CD4-positive, alpha-beta T cell treated with Interferon alpha-2 for 1 hour (primary cell): ENCODE results near the gene ARIH2.

Experiments
- DNase-seq, 2 donors: peaks; one replicate each; pipeline ENCODE4 v3.0.0-alpha.2; 2020 to 2022

ARIH2 gene

GRCh38 chr3:48929358-48930035, 10.9 kb downstream of the ARIH2 start:
- DNase-seq = no peak

DNA sequence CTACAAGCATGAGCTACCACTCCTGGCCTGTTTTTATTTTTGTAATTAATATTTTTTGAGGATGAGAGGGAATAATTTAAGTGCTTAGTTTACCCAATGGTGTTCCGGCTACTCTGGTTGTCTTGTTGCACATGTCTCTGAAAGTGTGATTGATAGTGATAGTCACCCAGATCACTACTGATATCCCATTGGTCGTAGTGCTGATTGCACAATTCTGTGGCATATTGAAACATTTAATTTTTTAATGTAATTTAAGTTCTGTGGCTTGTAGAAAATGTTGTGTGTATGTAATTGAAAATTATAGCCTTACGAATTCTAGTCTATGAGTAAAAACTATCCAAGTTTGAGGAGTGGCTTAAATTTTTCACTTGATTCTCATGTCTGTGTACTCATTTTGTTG, 11.9 kb downstream of the ARIH2 start:
- no peak for DNase-seq

DNA sequence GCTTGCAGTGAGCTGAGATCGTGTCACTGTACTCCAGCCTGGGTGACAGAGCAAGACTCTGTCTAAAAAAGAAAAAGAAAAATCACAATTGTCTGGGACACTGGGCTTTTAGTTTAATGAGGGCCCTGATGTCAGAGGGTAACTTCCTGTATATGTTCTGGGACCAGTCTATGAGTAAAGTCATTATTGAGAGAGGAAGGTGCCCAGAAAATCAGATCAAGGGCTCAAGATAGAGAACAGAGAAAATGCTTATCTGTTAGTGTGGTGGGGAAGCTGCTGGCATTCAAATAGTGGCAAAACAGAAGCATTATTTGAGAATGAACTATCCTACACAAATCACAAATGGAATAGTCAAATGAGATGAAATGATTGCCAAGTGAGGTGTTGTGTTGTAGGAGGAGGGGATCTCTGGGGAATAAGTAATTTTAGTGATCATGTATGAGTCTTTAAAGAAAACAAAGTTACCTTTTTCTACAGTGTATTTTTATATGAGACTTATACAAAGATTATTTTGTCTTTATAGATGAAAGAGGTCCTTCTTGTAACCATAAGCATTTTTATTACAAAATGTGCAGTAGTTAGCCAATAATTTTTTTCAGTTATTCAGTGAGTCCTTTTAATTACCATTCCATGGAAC, 13.4 kb downstream of the ARIH2 start:
- DNase-seq = no peak

GRCh38 chr3:48934333-48934991, 15.8 kb downstream of the ARIH2 start:
- no peak for DNase-seq

- DNase-seq = no peak
These were observed 16.9 kb downstream of the ARIH2 start for GRCh38 chr3:48935530-48935929.

DNA sequence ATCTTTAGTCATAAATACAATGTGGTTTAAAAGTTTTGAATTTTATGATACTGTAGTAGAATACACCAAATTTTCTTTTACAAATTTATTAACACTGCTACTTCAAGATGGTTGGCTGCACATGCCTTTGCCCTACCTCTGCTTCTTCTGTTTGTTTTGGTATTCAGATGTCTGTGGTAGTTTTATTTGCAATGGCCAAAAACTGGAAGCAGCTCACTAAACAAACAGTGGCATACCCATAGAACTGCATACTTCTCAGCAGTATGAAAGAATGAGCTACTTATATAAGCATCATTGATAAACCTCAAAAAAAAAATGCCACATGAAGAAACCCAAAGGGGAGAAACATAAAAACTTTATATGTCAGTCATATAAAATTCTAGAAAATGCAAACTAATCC, 19.5 kb downstream of the ARIH2 start:
- DNase-seq = no peak

DNA sequence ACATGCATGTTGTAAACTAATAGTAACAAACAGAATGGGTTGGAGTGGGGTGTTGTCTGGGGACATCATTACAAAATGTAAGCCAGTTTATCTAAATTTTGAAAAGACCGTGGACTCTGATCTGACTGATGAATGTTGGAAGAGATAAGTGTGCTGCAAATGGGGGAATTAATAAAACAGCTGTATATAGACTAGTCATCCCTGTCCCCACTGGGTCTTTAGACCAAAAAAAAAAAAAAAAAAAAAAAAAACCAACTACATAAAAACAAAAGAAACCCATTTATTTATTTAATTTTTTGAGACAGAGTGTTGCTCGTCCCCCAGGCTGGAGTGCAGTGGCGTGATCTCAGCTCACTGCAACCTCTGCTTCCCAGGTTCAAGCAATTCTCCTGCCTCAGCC, 20.0 kb downstream of the ARIH2 start:
- DNase-seq = no peak

GRCh38 chr3:48945432-48945831, 26.8 kb downstream of the ARIH2 start:
- DNase-seq = no peak

DNA sequence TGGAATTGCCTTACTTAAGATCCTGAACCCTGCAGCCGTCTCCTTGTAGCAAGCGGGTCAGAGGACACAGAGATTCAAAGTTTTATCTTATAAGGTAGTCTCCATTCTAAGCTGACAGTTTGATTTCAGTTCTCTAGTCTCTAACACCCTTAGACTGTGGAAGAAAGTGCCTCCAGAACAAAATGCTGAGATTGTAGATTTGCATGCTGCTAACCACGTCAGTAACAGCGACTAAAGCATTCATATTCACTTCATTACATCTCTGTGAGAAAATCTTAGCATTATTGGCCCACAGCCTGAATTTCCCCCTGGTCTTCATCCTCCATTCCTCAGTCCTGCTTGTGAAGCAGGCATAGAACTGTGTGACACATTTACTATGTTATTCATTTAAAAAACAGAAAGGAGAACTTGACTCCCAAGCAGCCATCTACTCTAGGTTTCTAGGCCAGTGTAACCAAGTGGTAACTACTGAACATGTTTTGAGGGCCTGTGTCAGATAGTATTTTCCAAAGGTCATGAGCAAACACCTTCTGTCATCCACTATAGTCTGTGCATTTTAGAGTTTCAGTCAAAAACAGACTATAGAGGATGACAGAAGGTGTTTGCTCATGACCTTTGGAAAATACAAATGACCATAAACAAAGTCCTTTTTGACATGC, 27.4 kb downstream of the ARIH2 start:
- DNase-seq = no peak

DNA sequence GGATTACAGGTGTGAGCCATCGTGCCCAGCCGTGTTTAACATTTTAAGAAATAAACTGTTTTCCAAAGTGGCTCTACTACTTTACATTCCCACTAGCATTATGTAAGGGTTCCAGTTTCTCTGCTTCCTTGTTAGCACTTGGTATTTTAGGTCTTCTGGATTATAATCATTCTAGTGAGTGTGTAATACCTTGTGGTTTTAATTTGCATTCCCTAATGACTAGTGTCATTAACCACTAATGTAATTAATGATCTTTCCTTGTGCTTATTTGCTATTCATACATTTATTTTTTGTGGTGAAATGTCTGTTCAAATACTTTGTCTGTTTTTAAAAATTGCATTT, 30.7 kb downstream of the ARIH2 start:
- DNase-seq = no peak

DNA sequence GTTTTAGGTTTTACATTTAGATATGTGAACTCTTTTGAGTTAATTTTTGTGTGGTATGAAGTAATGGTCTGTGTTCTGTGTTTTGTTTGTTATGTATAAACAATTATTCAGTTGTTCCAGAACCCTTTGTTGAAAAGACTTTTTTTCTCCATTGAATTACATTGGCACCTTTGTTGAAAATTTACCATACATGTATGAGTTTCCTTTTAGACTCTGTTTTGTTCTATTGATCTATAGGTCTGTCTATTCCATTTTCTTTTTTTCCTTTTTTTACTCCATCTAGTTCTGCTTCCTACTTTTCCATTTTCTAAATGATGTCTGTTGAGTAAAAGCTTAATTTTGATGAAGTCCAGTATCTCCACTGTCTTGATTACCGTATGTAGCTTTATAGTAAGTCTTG, 31.4 kb downstream of the ARIH2 start:
- DNase-seq = no peak

GRCh38 chr3:48951764-48952163, 33.1 kb downstream of the ARIH2 start:
- no peak for DNase-seq

DNA sequence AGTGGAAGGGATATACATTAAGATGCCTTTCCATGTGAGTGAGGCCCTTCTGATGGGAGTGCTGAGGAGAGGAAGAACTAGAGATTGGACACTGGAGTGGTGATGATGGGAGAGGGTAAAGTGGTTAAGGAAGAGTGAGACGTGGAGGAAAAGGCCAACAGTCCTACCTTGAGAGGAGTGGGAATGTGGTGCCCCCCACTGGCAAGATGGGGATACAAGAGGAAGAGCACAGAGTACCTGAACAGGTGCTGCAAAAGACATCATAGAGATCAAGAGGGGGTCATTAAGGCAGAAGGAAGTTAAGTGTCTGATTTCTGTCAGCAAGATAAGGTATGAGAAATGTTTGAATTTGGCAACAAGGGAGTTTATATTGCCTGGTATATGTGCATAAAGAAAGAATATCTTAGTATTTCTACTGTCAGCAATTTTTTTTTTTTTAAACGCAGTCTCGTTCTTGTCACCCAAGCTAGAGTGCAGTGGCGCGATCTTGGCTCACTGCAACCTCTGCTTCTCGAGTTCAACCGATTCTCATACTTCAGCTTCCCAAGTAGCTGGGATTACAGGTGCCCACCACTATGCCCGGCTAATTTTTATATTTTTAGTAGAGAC, 34.0 kb downstream of the ARIH2 start:
- peak; percentile 43 to 70 for DNase-seq

DNA sequence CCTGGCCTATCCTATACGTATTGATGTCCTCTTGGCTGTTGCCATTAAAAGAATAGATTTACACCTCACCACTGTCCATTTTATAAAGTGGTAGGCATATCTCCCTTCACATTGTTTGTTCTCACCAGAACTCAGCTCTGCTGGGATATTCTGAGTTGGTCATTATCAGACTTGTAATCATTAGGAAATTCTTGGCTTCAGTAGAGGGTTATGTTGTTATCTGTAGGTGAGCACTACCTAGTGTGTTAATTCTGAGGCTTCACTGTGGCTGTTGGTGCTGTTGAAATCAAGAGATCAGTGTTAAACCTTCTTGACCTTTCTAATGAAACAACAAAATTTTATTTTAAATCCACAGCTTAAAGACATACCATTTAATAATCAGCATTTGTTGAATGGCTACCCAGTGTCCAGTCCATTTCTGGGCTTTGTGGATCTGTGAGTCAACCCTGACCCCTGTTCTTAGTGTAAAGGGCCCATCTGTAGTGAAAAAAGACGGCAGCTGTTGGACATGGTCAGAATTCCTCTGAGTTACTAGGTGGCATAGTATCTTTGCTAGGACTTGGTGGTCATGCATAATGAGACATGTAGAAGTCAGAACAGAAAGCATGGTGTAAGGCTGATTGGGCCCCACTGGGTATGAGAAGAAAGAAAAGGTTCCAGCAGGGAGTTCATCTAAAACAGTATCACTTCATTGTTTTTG, 38.5 kb downstream of the ARIH2 start:
- DNase-seq = no peak

DNA sequence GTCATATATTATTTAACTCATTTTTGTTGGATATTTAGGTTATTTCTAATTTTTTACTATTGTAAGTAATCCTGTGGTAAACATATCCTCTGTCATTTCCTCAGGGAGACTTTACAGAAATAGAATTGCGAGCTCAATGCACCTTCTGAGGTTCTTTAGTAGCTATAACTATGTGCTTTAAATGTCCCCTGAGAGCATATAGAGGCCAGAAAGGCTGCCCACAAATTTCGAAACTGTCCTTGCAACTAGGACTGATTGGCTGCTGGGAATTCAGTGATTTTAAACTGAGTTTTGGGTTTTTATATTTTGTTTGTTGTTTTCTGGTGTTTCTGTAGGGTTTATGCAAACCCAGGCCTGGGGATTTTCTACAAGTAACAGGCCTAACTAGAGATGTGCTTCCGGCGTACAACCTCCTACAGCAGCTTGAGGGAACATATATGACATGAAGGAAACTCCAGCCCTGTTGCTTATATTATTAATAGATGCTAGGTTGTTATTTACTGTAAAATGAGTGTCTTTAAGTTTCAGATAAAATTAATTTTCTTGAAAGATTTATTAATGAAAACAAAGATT, 42.3 kb downstream of the ARIH2 start:
- DNase-seq = no peak

- no peak for DNase-seq
These were observed 43.7 kb downstream of the ARIH2 start for GRCh38 chr3:48962340-48962739.

- no peak for DNase-seq
These were observed 44.3 kb downstream of the ARIH2 start for GRCh38 chr3:48962939-48963338.

GRCh38 chr3:48963591-48963990, 44.9 kb downstream of the ARIH2 start:
- no peak for DNase-seq

GRCh38 chr3:48966367-48966766, 47.7 kb downstream of the ARIH2 start:
- DNase-seq = no peak

GRCh38 chr3:48966876-48967361, 48.3 kb downstream of the ARIH2 start:
- DNase-seq = peak in 1 of 2 donors; percentile 8

GRCh38 chr3:48970586-48970985, 51.9 kb downstream of the ARIH2 start:
- no peak for DNase-seq
